Skeletal muscle satellite cell (primary cell): ENCODE data around the gene ZGRF1.

Experiments
- H3K27me3 ChIP-seq: 2 replicates; pipeline ENCODE4 v1.7.0; 2013; ENCODE audit warnings: low read length; ENCODE audit not compliant: control insufficient read depth, insufficient read depth
- H3K36me3 ChIP-seq: 2 replicates; pipeline ENCODE4 v1.7.0; 2013; ENCODE audit warnings: mild to moderate bottlenecking, control low read depth, low read length; ENCODE audit not compliant: insufficient read depth
- H3K4me1 ChIP-seq: 2 replicates; pipeline ENCODE4 v1.7.0; 2013; ENCODE audit warnings: low read length; ENCODE audit not compliant: control insufficient read depth, insufficient read depth
- H3K4me2 ChIP-seq: 2 replicates; pipeline ENCODE4 v1.7.0; 2013; ENCODE audit warnings: mild to moderate bottlenecking, low read length
- H3K4me3 ChIP-seq: 2 replicates; pipeline ENCODE4 v1.7.0; 2013; ENCODE audit warnings: low read length
- H3K9ac ChIP-seq: 2 replicates; pipeline ENCODE4 v1.7.0; 2013; ENCODE audit warnings: mild to moderate bottlenecking, low read depth, low read length, moderate library complexity
- H3K9me3 ChIP-seq: replicated peaks from 2 replicates; pipeline ENCODE4 v1.7.0; 2013; ENCODE audit warnings: mild to moderate bottlenecking, control low read depth, low read length

Gene ZGRF1

DNA sequence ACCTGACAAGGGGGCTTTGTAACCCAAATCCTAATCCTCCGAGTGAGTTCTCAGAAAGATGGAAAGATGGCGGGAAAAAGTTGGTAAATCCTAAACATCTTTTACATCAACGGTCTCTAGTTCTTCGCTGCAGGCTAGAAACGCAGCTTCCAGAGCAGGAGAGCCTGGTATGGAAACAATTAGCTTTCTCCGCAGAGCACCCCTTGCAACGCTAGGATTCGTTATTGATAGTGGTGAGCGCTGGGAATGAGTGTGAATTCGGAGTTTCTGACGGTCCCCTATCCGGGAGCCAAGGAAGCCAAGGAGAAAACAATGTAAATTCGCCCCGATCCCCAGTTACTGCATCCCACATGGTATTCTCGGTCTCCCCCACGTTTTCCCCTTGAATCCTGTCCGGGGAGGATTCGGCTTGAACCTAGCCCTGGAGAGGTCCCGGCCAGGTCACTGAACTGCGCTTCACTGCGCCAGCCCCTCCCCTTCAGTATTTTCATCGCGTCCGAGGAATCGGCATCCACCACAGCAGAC is 116.0 kb downstream of the ZGRF1 start:
- peak overlapping the region; percentile 23 for H3K4me2 ChIP-seq
- peaks cover 10% of the 10 kb centered on the region for H3K9me3 ChIP-seq
- no peak overlapping the region for H3K9ac ChIP-seq
- peaks cover 20% of the 10 kb centered on the region for H3K4me1 ChIP-seq
- H3K27me3 ChIP-seq, result peaks cover 85% of the 10 kb centered on the region
- no peaks in the 10 kb centered on the region for H3K36me3 ChIP-seq
- no peak overlapping the region for H3K4me3 ChIP-seq

DNA sequence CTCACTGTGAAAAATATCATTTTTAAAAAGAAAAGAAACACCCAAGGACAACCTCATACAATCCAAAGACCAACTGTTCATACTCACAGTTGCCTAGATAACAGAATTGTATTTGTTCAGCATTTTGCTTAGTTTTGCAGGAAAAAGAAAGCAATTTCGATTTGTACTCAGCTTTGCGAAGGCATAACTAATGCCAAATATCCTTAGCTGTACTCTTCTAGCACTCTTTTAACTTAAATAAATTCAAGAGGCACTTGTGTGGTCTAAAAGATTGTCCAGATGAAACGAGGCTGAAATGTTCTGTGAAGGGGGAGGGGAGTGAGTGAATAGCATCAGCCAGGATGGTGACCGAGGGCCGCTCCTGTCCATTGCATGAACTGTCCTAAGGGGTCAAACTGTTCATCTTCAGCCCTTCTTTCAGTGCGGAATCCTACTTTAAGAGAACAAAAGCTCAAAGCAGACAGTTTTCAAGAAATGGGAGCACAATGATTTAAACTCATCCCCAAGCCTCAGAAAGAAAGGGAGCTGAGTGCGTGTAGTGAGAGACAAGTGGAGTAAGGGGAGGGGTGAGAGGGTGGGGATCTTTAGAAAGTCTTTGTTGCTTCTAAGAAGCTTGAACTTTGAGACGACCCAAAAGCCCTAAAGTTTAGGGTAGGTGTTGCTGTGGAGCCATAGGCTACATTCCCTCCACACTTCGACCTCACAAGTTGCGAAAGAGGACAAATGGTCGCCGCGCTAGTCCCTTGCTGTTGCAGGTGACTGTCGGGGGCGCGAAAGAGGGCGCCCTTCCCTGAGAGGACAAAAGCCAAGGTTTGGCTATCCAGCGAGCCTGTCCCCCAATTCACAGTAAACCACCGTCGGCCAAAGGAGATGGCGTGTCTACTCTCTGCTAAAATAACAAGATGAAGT is 116.8 kb downstream of the ZGRF1 start:
- peaks cover 27% of the 10 kb centered on the region for H3K4me1 ChIP-seq

DNA sequence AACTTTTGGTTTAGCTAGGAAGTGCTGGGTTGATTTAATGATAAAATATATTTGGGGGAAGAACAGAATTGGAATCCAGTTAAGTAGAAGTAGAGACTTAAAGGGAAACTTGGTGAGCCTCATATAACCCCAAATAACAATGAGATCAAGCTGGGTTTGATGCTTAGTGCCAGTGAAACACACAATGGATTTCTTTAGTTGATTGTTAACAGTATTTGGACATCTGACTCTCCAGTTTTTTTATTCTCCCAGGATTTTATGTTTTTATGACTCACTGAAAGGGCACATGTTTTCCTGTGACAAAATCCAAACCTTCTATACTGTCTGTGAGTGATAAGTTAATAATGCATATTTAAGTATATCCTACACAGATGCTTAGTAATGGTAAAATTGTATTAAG is 118.0 kb downstream of the ZGRF1 start:
- H3K4me3 ChIP-seq, result no peak overlapping the region
- peaks cover 10% of the 10 kb centered on the region for H3K9me3 ChIP-seq
- peaks cover 27% of the 10 kb centered on the region for H3K4me1 ChIP-seq
- no peak overlapping the region for H3K9ac ChIP-seq
- no peaks in the 10 kb centered on the region for H3K36me3 ChIP-seq
- peaks cover 96% of the 10 kb centered on the region for H3K27me3 ChIP-seq
- H3K4me2 ChIP-seq, result no peak overlapping the region

More for the DNA sequence above, 116.8 kb downstream of the ZGRF1 start:
- Histone ChIP-seq H3K9me3 (peaks cover 10% of the 10 kb centered on the region), H3K27me3 (peaks cover 93% of the 10 kb centered on the region), H3K9ac (no peak overlapping the region), H3K36me3 (no peaks in the 10 kb centered on the region), H3K4me3 (no peak overlapping the region), H3K4me2 (no peak overlapping the region)

DNA sequence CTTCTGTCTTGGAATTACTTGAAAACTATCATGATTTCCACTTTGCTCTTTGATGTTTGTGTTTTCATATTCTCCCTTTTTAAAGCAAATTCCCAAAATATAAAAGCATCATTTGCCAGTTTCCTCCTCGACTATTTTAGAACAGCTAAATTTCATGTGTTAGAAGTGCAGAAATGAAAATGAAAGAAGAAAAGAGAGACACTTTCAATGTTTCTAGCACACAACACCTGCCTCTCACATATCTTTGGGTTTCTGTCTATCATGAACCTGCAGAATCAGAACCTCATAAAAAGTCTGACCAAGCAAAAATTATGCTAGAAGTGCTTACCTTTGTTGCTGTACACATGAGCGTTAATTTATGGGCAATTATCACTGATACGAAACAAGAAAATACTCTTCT is 118.8 kb downstream of the ZGRF1 start:
- Histone ChIP-seq H3K9ac (no peak overlapping the region), H3K9me3 (peaks cover 10% of the 10 kb centered on the region), H3K27me3 (peaks cover 96% of the 10 kb centered on the region), H3K4me1 (peaks cover 26% of the 10 kb centered on the region), H3K36me3 (no peaks in the 10 kb centered on the region), H3K4me2 (no peak overlapping the region), H3K4me3 (no peak overlapping the region)

DNA sequence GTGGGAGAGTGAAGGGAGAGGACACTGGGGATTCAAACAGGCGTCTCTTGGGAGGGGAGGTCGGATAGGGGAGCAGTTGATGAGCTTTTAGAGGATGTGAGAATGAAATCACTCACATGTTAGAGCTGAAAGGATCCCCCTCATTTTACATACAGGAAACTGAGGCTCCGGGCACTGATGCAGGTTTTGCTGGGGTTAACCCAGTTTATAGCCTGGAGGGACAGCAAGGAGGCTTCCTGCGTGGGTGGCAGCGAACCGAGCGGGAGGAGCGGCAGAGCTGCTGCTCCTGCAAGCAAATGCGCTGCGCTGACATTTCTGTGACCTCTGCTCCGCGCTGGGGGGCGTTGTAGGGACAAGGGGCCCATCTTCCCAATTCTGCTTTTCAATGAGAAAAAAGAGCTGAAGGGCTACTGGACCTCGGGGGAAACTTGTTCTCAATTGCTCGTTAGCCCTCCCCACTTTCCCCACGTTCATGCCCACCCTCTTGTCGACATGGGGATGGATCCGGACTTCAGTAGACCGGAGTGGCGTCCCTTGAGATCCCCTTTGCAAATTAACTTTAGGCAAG is 119.6 kb downstream of the ZGRF1 start:
- no peak overlapping the region for H3K9ac ChIP-seq
- peaks cover 26% of the 10 kb centered on the region for H3K4me1 ChIP-seq
- H3K4me3 ChIP-seq, result no peak overlapping the region

DNA sequence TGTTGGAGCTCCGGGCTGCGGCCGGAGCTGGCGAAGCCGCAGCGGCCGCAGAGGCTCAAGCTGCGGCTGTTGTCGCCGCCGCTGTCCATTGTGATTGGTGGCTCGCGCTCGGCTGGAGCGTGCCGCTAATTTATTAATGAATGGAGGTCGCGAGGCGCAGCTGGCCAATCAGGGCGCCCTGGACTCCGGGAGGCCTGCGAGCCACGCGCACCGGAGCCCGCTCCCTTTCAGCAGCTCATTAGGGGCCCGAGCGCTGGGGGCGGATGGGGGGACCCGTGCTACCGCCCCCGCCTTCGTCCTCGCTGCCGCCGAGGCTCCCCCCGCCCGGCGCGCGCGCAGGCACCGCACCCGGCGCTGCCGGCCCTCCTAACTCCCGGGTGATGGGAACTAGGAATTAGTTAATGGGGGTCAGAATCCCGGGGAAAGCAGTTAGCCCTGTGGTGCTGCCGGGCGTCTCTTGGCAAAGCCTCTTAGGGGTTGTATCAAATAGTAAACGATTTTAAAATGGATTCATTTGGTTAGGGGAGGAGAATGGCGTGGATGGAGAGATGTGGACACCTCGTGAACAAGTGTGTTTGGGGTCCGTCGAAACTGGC is 120.1 kb downstream of the ZGRF1 start:
- no peak overlapping the region for H3K9ac ChIP-seq
- peaks cover 96% of the 10 kb centered on the region for H3K27me3 ChIP-seq
- peaks cover 26% of the 10 kb centered on the region for H3K4me1 ChIP-seq
- H3K4me2 ChIP-seq, result peak overlapping the region; percentile 99
- H3K9me3 ChIP-seq, result peaks cover 10% of the 10 kb centered on the region
- H3K4me3 ChIP-seq, result peak overlapping the region; percentile 45
- H3K36me3 ChIP-seq, result no peaks in the 10 kb centered on the region

More for the DNA sequence above, 119.6 kb downstream of the ZGRF1 start:
- peaks cover 96% of the 10 kb centered on the region for H3K27me3 ChIP-seq
- no peaks in the 10 kb centered on the region for H3K36me3 ChIP-seq
- peaks cover 10% of the 10 kb centered on the region for H3K9me3 ChIP-seq
- H3K4me2 ChIP-seq, result peak overlapping the region; percentile 99

DNA sequence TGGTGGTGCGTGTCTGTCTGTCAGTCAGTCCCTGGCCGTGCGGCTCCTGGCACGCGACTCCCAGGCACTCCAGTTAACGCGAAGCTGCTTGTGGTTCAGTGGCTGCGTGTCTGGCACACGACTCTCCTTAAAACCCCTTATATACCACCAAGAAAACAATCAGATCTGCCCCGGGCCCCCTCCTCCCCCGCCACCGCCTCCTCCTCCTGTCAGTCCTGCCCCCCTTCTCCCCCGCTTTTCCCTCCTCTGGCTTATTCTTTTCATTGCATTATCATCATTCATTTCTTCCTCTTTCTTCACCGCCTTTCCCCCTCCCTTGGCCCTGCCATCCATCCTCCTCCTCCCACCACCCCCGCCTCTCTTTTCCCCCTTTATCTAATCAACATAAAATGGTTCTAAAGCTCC is 120.6 kb downstream of the ZGRF1 start, which contains the start of gene NEUROG2:
Gene NEUROG2 (minus strand): TSS at position 115 of the 405 bp plus-strand sequence. CDS start 705 bp downstream, outside the sequence.
- H3K9me3 ChIP-seq, result peaks cover 10% of the 10 kb centered on the region
- H3K9ac ChIP-seq, result no peak within 1 kb of the TSS
- H3K36me3 ChIP-seq, result no peaks in the 10 kb centered on the region
- peak within 1 kb of the TSS; percentile 77 for H3K4me3 ChIP-seq
- H3K4me2 ChIP-seq, result peak within 1 kb of the TSS; percentile 99
- peaks cover 96% of the 10 kb centered on the region for H3K27me3 ChIP-seq
- H3K4me1 ChIP-seq, result peaks cover 26% of the 10 kb centered on the region

DNA sequence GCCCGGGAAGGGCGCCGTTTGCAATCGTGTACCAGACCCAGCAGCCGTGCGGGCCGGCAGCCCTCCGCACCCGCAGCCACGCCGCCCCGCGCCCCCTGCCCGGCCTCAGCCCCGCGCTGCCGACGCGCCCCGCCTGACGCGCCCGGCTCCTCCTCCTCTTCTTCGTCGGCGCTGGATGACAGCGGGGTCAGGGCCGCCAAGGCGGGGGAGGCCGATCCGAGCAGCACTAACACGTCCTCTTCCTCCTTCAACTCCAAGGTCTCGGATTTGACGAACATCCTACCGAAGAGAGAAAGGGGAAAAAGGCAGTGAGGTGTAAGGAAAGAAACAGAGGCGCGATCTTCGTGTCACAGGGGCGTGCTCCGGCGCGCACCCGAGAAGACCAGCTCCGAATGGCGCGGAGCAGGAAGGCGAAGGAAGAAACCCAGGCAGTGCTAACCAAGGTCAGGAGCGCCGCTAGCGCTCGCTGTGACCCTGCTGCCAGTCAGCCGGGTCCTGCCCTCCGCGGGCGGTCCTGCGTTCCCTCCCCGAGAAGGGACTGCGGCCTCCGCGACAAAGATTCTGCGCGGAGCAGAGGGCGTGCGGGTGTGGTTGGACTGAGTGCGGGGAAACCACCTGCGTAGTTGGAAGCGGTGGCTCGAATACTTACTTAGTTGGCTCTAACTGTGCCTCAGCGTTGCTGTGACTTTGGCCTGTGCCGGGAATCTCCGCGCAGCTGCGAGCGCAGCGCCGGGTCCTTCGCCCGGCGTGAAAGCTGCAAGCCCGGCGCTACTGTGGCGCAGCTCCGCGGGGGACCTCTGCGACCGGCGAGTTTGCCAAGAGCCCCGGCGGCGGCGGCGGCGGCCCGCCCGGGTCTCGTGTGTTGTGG is 121.3 kb downstream of the ZGRF1 start:
- no peaks in the 10 kb centered on the region for H3K36me3 ChIP-seq
- H3K4me3 ChIP-seq, result peak overlapping the region; percentile 77
- peak overlapping the region; percentile 99 for H3K4me2 ChIP-seq
- H3K9ac ChIP-seq, result no peak overlapping the region
- H3K9me3 ChIP-seq, result peaks cover 7% of the 10 kb centered on the region
- peaks cover 96% of the 10 kb centered on the region for H3K27me3 ChIP-seq
- H3K4me1 ChIP-seq, result peaks cover 26% of the 10 kb centered on the region

DNA sequence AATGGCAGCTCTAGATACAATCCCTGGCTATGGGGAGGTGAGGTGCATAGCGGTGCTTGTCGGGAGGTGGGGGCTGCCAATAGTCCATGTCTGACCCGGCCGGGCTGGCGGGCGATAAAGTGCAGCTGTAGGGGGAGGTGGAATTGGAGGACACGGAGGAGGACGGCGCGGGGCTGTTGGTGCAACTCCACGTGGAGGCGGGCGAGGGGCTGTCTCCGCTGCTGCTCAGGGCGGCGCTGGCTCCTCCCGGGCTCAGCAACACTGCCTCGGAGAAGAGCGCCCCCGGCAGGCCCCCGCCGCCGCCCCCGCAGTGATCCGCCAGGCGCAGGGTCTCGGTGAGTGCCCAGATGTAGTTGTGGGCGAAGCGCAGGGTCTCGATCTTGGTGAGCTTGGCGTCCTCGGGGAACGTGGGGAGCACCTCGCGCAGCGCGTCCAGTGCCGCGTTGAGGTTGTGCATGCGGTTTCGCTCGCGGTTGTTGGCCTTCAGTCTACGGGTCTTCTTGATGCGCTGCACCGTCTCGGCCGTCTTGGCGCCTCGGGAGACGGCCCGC is 122.0 kb downstream of the ZGRF1 start:
- H3K36me3 ChIP-seq, result no peaks in the 10 kb centered on the region
- H3K4me2 ChIP-seq, result peak overlapping the region; percentile 99
- peaks cover 2% of the 10 kb centered on the region for H3K9me3 ChIP-seq
- peaks cover 32% of the 10 kb centered on the region for H3K4me1 ChIP-seq
- H3K4me3 ChIP-seq, result peak overlapping the region; percentile 77
- peaks cover 94% of the 10 kb centered on the region for H3K27me3 ChIP-seq
- no peak overlapping the region for H3K9ac ChIP-seq

DNA sequence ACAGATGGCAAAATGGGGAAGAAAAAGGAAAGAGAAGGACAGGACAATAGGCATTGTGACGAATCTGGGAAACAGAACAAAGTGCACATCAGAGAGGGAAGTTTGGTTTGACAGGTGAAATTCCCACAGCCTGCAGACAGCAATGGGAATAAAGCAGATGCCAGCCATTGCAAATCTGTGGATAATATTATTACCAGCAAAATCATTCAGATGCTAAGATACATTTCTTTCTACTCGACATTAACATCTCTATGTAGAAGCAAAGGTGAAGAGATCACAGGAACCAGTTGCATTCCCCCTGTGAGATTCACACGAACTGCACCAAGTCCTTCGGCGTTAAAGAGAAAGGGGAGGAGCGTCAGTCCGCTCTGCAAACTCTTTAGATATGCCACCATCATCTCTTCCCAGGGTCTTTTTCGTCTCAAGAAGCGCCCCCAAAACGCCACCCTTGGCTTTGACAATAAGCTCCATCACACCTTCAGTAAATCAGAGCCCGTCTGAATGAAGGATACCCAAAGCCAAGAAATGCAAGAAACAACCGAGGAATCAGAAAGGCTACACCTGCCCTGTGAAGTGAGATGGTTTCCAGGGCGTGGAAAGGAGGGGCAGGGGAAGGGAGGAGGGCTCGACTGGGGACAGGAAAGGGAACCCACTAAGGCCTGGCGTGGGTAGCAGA is 122.6 kb downstream of the ZGRF1 start:
- H3K9me3 ChIP-seq, result no peaks in the 10 kb centered on the region
- no peak overlapping the region for H3K4me3 ChIP-seq
- H3K4me1 ChIP-seq, result peaks cover 35% of the 10 kb centered on the region
- no peak overlapping the region for H3K9ac ChIP-seq
- H3K36me3 ChIP-seq, result no peaks in the 10 kb centered on the region
- peaks cover 95% of the 10 kb centered on the region for H3K27me3 ChIP-seq
- H3K4me2 ChIP-seq, result no peak overlapping the region
